ENCODE results near the gene CD99L2.

- TF ChIP-seq PATZ1 (CRISPR knock-in tag; IDR thresholded peaks at IDR 0.05; ENCODE audit: borderline replicate concordance) = no peak
- TF ChIP-seq RARB (CRISPR knock-in tag; IDR thresholded peaks at IDR 0.05) = no peak
- TF ChIP-seq ZNF565 (CRISPR knock-in tag; conservative IDR thresholded peaks at IDR 0.05; ENCODE audit: low read depth) = no peak
- TF ChIP-seq CSDC2 (CRISPR knock-in tag; IDR thresholded peaks at IDR 0.05) = no peak
- TF ChIP-seq ISL1 (CRISPR knock-in tag; IDR thresholded peaks at IDR 0.05) = no peak
Measured at GRCh38 chrX:150870487-150871340, 27.8 kb downstream of the CD99L2 start.
